Measurements from ENCODE around the gene PRR33.
A peak's percentile ranks its signal among the peaks of the same experiment; 100 is the strongest.
"Not testable (repeated sequence)": the region's sequence is repeated elsewhere in the genome, so short reads cannot be mapped to it uniquely, and the experiment has no call there.

Gene PRR33

DNA sequence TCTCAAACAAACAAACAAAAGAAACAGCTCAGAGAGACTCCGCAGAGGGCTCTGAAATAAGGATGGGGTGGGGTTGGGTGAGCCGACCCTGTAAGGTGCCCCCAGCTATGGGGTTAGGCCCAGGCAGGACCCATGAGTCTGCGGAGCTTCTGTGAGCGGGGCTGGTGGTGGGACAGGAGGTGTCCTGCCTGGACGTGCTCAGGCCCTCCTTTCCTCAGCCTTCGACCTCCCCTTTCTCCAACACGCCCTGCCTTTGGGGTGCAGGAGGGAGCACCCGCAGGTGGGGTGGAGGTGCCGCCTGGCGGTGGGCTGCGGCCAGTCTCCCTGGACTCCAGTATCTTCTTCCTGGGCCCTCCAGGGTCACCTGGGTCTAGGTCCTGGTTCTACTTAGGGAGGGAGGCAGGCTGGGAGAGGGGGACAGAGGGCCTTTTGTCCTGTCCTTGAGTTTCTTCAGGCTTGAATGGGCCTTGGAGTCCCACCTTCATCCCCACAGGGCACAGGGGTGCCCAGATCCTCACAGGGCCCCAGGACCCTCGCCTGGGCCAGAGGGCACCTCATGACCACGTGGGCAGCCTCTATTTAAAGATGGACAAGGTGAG lies 12.3 kb downstream of the PRR33 start:
- TF ChIP-seq, protein P1, sequence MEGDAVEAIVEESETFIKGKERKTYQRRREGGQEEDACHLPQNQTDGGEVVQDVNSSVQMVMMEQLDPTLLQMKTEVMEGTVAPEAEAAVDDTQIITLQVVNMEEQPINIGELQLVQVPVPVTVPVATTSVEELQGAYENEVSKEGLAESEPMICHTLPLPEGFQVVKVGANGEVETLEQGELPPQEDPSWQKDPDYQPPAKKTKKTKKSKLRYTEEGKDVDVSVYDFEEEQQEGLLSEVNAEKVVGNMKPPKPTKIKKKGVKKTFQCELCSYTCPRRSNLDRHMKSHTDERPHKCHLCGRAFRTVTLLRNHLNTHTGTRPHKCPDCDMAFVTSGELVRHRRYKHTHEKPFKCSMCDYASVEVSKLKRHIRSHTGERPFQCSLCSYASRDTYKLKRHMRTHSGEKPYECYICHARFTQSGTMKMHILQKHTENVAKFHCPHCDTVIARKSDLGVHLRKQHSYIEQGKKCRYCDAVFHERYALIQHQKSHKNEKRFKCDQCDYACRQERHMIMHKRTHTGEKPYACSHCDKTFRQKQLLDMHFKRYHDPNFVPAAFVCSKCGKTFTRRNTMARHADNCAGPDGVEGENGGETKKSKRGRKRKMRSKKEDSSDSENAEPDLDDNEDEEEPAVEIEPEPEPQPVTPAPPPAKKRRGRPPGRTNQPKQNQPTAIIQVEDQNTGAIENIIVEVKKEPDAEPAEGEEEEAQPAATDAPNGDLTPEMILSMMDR (IDR thresholded peaks at IDR 0.05; ENCODE audit: borderline replicate concordance, insufficient read depth, low read depth, low read length), result no peak
- no peak overlapping the region for H3K4me3 ChIP-seq (ENCODE audit: low read depth, low read length)

DNA sequence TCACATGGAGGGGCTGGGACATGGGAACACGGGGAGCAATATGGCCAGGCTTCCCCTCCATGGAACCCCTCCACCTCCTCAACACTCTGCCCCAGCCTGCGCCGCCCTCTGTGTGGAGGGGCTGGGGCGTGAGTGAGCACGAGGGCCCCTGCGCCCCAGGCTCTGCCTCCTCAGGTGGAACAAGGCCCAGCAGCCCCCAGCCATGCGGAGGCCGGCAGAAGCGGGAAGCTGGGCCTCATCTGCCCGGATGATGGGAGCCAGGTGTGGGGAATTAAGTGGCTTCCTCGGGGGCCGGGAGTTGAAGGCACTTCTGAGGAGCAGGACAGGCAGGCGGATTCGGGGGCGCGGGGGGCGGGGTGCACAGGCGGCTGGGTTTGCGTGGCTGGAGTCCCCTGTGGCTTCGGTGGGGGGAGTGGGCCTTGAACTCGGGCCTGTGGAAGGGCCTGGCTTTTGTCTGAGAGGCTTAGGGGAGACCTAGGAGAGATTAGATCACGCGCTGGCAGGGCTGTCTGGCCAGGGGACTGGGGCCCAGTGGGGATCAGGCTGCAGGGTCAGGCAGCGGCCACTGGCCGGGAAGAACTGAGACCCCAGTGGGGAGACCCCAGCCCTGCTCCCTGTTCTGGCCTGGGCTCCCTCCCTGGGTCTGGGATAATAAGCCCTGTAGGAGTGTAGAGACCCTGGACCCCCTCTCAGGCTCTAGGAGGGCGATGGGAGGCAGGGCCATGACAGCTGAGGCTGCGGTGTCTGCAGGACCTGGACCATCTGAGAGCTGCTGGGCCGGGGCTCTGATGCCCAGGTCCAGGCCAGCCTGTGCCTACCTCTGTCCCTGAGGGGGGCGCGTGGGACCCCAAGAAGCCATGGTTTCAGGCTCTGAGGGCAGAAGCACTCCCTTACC lies 13.3 kb downstream of the PRR33 start:
- TF ChIP-seq, protein P1 (IDR thresholded peaks at IDR 0.05; ENCODE audit: borderline replicate concordance, insufficient read depth, low read depth, low read length), result no peak
- no peak overlapping the region for H3K4me3 ChIP-seq (ENCODE audit: low read depth, low read length)

DNA sequence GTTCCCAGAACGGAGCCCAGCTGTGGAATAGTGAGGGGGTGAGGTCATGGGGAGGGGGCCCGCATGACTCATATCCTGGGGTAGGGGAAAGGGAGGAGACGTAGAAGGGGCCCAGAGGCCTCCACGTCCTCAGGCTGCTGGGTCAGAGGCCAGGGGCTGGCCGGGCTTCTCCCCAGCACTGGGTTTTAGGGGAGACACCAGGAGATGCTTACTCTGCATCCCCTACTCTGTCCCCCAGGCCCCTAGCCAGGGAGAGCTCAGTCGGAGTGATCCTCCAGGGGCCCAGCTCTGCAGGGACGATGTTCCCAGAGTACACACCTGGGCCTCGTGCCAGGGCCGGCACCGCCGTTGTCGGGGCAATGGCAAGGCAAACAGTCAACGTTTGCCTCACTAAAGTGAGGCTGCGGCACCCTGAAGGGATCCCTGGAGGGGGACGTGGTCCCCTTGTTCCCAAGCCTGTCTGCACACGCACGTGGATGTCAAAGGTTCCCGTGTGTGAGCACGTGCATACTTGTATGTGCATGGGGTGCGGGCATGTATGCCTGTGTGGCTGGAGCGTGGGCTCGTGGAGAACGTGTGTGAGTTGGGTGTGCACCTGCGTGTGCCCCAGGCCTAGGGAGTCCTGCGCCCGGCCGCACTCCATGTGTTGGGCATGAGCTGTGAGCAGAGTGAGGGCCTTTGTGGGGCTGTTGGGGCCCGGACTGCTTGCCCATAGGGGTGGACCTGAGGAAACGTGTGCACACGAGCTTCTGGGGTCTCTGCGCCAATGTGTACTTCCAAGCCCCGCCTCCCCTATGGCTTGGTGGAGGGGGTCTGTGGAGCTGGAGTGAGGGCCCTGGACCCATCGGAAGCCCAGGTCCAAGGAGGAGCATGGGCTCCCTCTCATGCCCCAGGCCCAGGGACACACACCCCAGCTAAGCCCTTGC lies 14.2 kb downstream of the PRR33 start:
- TF ChIP-seq, protein P1 (IDR thresholded peaks at IDR 0.05; ENCODE audit: borderline replicate concordance, insufficient read depth, low read depth, low read length), result no peak
- no peak overlapping the region for H3K4me3 ChIP-seq (ENCODE audit: low read depth, low read length)

DNA sequence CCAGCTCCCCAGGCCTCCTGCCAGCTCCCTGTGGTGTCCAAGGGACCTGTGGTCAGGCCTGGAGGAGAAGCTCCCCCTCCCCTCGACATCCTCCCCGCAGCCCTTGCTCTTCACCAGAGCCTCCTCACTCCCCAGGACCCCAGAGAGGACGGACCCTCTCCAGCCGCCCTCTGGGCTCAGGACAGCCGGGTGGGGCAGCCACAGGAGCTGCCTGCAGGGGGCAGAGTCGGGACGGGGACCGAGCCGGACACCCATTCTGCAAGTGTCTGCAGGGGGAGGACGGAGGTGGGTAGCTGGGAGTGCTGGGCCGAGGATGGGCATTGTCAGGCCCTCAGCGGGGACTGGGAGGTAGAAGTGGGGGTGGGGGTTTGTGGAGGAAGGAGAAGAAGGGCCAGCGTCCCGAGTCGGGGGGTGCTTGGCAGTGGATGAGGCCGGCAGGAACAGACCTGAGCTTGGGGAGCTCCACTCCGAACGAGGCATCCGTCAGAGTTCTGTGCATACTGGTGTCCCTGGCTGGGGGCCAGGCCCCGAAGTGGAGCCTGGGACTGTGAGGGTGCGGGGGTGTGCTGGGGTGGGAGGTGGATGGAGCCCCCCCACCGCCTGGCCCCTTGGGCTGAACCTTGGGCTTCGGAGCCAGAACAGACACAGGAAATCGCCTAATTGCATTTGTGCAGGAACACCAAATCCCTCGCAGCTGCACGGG lies 15.2 kb downstream of the PRR33 start:
- H3K4me3 ChIP-seq (ENCODE audit: low read depth, low read length), result no peak overlapping the region
- TF ChIP-seq, protein P1 (IDR thresholded peaks at IDR 0.05; ENCODE audit: borderline replicate concordance, insufficient read depth, low read depth, low read length), result peak; percentile 57; the same call in 1 of the 2 replicates

DNA sequence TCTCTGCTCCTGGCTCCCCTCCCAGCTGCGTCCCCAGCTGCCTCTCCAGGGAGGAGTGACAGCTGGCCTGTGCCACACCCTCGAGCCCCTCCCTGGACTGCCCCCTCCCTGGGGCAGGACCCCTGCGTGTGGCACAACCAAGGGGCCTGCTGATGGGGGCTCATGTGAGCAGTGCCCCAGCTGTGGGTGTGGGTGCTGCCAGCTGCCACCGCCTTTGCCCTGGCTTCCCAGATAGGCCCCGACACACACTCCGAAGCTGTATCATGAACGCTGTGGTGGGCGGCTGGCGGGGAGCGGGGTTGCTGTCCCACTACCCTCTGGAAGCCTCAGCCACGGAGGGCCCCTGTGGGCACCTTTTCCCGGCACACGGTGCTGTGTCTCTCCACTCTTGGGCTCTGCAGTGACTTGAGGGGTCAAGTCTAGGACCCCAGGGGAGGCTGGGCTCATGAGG lies 15.8 kb downstream of the PRR33 start:
- not testable (repeated sequence) for H3K4me3 ChIP-seq (ENCODE audit: low read depth, low read length)

DNA sequence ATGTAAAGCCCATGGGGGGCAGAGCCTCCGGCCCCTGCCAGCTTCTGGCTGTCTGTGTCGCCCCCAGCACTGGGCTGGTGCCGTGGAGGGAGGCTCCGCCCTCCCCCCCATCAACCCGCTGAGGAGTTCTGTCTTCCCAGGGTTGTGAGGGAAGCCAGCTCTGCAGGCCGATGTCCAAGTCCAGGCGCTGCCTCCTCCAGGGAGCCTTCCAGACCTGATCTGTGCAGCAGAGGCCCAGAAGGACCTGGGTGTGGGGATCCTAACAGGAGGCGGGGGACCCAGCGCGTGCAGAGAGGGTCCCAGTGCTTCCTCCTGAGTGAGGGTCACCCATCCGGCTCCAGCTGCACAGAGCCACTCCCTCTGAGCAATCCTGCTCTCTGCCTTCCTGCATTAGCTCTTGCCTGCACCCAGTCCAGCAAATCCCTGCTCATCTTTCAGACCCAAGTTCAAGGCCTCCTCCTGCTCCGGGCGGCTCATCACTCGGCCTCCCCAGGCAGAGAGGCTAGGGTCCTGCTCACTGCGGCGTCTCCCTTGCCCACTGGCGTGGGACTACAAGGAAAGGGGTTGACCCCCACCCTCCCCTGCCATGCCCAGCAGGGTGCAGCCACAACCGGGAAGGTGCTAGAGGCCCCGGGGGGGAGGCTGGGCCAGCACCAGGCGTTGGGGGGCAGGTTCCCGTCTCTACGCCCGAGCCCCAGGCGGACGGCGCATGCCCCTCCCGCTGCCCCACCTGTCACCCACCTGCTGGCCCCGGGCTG lies 16.4 kb downstream of the PRR33 start:
- TF ChIP-seq, protein P1 (IDR thresholded peaks at IDR 0.05; ENCODE audit: borderline replicate concordance, insufficient read depth, low read depth, low read length), result no peak
- no peak overlapping the region for H3K4me3 ChIP-seq (ENCODE audit: low read depth, low read length)

DNA sequence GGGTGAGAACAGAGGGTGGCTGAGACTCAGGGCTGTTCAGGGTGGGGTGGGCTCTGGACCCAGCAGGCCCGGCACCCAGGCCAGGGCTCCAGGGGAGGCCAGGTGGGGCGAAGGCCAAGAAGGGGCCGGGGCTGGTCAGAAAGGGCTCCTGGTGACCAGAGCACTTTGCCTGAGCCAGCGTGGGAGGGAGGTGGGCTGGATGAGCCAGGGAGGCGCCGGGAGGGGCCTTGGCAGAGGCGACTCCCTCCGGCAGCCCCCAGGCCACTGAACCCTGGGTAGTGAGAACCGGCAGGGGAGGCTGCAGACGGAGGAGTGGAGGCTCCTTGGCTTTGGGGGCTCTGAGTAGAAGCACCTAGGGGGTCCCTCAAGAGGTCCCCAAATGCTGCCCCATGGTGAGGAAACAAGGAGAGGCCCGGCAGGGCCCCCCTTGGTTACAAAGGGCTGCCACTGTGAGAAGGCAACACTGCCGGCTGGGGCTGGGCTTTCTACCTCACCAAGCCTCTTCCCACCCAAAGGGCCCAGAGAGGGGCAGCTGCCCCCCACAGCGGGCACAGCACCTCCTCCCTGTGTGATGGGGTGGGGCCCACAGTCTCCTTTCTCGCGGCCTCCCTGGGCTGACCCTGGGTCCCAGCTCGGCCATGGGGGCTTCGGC lies 17.1 kb downstream of the PRR33 start:
- H3K4me3 ChIP-seq (ENCODE audit: low read depth, low read length), result not testable (repeated sequence)

DNA sequence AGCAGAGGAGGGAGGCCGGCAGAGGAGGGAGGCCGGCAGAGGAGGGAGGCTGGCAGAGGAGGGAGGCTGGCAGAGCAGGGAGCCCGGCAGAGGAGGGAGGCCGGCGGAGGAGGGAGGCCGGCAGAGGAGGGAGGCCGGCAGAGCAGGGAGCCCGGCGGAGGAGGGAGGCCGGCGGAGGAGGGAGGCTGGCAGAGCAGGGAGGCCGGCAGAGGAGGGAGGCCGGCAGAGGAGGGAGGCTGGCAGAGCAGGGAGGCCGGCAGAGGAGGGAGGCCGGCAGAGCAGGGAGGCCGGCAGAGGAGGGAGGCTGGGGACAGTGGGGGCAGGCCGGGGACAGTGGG lies 17.9 kb downstream of the PRR33 start:
- not testable (repeated sequence) for H3K4me3 ChIP-seq (ENCODE audit: low read depth, low read length)

Measured in GM12875 (cell line).